PC-9 (cell line): Measurements from ENCODE around the gene CHRNA4.

Experiments used
- EZH2 ChIP-seq: fragments of 200-600 bp; sonication (generic); IDR thresholded peaks from 2 replicates; pipeline ENCODE4 v1.8.0; 2017; ENCODE audit warnings: antibody characterized with exemption, low read depth
- TF ChIP-seq, protein P1 (sequence below): fragments of 200-600 bp; sonication (generic); conservative IDR thresholded peaks from 2 replicates; pipeline ENCODE4 v1.6.1; 2017; ENCODE audit warnings: mixed run types, antibody characterized with exemption, mild to moderate bottlenecking, moderate library complexity

DNA sequence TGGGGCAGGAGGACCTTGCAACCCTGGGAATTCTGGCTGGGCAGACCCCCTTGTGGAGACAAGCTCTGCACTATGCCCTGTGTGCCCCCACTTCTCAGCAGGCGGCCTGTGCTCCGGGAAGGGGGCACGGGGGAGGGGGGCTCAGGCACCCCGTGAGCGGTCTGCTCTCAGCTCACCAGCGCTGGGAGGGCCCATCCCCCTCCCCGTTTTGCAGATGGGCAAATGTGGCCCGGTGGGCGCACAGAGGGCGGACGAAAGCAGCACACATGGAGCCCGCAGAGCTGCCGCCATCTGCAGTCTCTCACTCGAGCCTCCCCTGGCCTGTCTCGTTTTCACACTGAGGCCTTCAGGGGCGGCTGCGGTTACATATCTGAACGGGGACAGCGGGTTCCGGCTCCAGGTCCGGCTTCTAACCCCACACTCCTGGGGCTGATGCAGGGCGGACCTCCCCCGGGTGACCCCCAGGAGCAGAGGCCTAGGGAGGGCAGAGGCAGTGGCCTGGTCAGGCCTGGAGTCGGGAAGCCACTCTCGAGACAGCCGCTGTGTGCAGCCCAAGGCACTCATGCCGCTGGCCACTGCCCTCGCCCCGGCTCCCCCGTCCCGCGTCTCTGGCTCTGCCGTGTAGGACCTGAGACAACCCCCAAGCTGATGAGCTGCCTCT is 13.9 kb downstream of the CHRNA4 start:
- peak; percentile 70; the same call in 1 of the 2 replicates for TF ChIP-seq EZH2
- TF ChIP-seq, protein P1, sequence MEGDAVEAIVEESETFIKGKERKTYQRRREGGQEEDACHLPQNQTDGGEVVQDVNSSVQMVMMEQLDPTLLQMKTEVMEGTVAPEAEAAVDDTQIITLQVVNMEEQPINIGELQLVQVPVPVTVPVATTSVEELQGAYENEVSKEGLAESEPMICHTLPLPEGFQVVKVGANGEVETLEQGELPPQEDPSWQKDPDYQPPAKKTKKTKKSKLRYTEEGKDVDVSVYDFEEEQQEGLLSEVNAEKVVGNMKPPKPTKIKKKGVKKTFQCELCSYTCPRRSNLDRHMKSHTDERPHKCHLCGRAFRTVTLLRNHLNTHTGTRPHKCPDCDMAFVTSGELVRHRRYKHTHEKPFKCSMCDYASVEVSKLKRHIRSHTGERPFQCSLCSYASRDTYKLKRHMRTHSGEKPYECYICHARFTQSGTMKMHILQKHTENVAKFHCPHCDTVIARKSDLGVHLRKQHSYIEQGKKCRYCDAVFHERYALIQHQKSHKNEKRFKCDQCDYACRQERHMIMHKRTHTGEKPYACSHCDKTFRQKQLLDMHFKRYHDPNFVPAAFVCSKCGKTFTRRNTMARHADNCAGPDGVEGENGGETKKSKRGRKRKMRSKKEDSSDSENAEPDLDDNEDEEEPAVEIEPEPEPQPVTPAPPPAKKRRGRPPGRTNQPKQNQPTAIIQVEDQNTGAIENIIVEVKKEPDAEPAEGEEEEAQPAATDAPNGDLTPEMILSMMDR = no peak
